Stimulated activated CD8-positive, alpha-beta memory T cell treated with anti-CD3 and anti-CD28 coated beads, Interleukin-7, amount 100 ng/mL, for 4 hours (primary cell): ENCODE measurements around the gene SNAPIN.
"Not testable (repeated sequence)": the region's sequence is repeated elsewhere in the genome, so short reads cannot be mapped to it uniquely, and the experiment has no call there.

Source experiments
- DNase-seq, 2 donors: peaks; one replicate each; pipeline ENCODE4 v3.0.0-alpha.2; 2020; ENCODE audit warnings: low read depth in 2 of 2

The SNAPIN gene

DNA sequence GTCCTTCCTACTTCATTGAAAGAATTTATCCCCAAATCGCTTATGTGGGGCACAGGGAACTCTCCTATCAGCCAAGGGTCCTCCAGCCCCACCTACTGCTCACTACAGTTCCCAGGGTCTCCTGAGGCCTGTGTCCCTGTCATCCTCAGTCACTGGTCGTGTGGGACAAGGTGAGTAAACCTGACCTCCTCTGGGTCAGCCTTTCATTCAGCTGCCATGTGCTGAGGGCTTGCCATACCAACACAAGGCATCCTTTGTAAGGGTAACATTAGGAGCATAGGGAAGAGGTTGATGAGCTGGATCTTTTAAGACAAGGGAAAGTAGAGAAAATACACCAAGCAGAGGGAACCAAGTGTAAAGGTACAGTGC is 11.2 kb upstream of the SNAPIN start:
- no peak for DNase-seq

DNA sequence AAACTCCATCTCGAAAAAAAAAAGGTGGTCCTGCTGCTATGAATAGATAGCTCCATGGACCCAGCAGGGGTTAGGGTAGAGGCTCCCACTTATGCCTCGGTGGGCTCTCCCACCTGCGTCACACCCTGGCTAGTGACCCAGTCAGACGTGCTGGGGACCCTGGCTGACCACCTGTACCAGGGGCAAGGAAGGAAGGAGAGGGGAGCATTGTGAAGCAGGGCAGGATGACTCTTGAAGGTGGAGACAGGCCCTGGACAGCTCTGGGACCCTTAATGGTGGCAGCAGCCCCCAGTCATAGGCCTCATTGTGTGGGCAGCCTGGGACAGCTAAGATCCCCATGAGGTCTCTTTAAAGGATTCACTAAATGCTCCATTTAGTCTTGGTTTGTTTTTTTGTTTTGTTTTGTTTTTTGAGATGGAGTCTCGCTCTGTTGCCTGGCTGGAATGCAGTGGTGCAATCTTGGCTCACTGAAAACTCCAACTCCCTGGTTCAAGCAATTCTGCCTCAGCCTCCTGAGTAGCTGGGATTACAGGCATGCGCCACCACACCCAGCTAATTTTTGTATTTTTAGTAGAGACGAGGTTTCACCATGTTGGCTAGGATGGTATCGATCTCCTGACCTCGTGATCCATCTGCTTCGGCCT is 10.4 kb upstream of the SNAPIN start:
- DNase-seq: no peak

DNA sequence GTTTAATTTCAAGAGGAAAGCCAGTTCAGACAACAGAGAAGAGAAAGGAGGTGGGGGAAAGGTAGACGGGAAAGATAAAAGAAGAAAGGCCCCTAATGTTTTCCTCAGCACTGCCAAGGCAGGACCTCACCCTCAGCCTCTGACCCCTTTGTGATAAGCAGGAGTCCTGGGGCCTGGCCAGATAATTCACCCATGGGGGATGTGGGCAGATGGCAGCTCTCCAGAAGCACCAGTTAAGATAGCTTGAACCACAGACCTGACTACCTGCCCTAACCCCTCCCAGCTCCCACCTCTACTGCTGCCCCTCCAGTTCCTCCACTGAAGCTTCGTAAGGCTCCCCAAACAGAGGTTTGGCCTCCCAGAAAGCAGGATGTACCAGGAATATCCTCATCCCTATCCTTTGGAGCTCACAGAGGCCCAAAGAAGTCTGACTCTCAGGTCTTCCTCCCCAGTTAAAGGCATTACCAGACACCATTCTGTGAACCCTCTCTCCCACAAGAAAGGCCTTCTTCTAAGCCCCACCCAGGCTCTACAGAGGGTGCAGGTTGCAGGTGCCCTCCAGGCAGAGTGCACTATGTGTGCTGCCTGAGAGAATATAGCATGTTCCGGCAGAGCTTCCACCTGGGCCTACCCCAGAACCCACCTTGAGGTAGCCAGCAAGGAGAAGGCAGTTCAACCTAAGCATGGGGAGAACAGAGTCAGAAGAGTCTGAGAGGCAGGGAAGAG is 9.2 kb upstream of the SNAPIN start:
- no peak for DNase-seq

DNA sequence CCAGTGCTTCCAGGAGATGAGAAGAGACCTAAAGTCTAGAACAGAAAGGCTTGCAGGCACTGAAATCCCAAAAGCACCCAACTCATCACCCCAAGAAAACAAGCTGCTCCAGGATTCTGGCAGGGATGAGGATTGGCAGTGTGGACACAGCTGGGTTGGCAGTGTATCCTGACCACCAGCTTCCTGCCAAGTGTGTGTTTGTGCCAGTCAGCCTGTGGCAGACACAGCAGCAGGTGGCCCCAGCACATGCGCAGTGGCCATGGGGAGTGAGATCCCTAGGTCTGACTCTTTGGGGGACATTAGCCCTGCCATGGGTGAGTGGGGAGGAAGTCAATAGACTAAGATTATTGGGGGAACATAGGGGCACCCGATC is 8.7 kb upstream of the SNAPIN start:
- no peak for DNase-seq

DNA sequence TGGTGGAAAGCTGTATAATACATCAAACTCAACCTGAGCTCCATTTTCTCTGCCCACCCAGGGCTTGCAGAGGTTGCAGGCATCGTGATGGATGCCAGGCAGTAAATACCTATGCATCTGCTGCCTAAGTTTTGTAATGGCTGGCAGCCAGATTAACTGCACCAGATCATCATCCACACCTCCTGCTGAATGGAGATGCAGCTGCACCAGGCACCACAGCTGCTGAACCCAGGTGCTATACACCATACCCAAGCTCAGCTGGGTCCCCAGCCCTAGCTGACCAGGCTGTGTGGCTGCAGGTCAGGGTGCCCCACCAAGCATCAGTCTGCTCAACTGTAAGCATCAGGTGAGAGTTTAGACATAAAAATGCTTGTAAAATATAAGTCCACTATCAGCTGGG is 6.7 kb upstream of the SNAPIN start:
- DNase-seq: no peak

DNA sequence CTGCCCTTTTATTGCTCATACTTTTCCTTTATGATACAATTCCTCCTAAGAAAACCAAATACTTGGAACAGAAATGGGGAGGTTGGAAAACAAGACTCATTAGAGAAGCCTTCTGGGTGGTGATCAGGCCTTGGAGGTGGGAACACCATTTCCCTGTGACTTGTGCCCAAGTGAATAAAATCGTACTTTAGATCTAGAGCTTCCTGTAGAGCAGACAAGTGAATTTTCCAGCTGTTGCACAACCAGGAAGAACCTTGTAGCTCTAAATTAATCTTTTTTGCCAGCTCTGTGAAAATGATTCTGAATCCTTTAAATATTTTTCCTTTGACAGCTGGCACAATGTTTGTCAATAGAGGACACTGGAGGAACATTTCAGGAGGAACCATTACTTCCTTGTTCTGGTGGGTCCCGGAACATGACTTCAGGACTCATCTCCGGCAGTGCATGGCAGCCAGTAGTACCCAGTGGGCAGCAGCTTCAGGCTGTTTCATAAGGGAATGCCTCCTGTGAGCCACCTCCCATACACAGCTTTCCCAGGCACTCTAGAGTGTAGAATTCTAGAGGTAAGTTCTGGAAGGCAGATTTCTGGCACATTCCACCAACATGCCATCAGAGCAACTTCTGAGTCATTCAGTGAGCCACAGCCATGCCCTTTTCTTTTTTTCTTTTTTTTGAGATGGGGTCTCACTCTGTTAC is 5.5 kb upstream of the SNAPIN start:
- no peak for DNase-seq

DNA sequence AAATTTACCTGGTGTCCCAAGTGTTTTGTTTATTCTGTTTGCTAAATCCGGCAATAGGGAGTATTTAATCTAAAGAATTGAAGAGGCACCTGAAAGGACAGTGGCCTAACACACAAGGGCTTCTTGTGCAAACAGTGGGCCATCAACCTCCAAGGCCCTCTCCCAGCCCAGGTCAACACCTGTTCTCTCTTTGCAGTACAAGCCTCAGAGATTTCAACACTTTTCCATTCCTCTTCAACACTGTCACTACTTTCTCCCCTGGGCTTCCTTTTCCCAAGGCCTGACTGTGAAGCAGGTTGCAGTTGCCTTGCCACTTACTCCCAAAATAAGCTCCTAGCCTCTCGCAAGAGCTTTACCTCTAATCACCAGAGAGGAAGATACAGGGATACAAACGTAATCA is 3.2 kb upstream of the SNAPIN start:
- DNase-seq: no peak

DNA sequence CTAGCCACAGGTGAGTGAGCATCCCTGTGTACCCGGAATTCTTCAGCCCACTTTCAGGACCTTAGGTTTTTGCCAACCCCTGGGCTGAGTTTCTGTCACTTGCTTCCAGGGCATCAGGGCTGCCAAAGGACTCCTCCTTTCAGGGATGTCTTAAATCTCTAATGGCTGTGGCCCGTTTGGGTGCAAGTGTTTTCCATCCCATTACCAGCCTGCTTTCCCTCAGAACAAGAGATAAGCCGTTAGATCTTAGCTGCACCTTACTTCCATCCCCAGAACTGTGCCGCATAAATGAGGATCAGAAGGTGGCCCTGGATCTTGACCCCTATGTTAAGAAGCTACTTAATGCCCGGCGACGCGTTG is 652 bp downstream of the SNAPIN start:
- no peak for DNase-seq

DNA sequence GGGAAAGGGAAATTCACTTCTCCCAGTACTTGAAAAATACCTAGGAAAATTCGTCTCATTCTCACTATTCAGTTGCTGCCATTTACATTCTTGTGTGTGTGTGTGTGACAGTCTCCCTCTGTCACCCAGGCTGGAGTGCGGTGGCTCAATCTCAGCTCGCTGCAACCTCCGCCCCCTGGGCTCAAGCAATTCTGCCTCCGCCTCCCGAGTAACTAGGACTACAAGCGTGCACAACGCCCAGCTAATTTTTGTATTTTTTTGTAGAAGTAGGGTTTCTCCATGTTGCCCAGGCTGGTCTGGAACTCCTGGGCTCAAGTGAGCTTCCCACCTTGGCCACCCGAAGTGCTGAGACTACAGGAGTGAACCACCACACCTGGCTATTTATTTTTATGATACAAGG is 1.2 kb downstream of the SNAPIN start:
- no peak for DNase-seq

DNA sequence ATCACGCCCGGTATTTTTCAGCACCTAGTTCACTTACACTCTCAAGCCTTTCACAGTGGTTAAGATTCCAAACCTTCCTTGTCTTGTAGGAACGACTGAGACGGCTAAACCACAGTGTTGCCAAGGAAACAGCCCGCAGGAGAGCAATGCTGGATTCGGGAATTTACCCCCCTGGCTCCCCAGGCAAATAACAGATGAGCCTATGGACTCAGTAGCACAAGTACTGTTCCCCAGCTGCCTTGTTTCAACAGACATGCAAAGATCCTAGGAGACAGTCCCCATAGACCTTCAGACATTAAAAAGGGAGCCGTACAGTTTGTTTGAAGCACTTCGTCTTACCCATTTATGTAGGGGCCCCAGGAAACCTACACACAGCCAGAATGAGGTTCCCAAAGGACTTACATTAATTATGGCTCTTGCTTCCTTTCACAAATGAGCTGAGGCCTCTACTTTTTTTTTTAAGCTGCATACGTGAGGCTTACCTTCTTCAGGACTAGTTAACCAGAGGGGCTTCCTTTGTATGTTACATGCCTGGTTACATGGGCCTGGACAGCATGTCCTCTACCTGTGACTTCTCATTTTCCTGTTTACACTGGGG is 2.7 kb downstream of the SNAPIN start:
- DNase-seq: no peak

DNA sequence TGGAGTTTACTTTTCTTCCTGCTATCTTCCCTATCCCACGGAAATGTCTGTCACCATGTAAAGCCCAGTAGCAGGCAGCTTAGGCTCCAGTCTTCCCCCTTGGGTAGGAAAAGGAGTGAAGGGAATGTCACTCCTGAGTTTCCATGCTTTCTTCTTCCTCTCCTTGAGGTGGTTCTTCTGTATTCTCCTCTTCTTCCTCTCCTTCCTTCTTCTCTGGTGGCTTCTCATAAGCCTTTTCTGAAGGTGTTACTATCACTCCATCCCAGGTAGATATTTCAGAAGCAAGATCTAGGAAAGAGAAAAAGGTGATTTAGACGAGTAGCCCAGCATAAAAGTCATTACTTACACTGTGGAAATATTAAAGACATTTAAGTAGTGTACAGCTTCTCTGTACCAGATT is 3.8 kb downstream of the SNAPIN start:
- DNase-seq: no peak

DNA sequence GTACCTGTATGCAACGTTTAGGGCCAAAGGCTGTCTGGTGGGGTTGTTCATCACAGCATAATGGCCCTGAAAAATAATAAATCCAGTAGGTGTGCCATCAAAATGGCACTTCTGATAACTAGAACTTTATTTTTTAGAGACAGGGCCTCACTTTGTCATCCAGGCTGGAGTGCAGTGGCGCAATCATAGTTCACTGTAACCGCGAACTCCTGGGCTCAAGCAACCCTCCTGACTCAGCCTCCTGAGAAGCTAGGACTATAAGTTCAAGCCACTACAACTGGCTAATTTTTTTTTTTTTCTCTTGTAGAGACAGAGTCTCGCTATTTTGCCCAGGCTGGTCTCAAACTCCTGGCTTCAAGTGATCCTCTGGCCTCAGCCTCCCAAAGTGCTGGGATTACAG is 4.7 kb downstream of the SNAPIN start:
- no peak for DNase-seq

DNA sequence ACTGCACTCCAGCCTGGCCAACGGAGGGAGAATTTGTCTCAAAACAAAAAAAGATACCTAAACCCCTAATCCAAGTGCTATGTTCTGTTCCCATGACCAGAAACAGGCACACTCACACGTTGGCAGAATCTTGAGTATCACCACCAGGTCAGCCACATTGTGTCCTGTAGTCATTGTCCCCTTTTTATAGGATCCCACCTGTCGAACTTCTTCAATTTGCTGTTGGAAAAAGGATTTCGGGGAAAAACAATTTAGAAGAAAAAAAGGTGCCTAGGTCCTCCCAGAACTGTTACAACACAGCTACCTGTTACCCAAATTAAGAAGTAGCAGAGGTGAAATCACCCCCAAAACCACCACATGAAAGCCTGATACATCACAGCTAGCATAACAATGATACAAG is 8.9 kb downstream of the SNAPIN start:
- no peak for DNase-seq

DNA sequence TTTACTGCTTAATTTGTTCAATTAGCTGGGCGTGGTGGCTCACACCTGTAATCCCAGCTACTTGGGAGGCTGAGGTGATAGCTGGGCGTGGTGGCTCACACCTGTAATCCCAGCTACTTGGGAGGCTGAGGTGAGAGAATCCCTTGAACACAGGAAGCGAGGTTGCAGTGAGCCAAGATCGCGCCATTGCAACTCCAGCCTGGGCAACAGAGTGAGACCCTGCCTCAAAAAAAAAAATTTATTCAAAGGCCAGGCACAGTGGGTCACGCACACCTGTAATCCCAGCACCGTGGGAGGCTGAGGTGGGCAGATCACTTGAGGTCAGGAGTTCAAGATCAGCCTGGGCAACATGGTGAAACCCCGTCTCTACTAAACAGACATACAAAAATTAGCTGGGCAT is 10.2 kb downstream of the SNAPIN start:
- not testable (repeated sequence) for DNase-seq

DNA sequence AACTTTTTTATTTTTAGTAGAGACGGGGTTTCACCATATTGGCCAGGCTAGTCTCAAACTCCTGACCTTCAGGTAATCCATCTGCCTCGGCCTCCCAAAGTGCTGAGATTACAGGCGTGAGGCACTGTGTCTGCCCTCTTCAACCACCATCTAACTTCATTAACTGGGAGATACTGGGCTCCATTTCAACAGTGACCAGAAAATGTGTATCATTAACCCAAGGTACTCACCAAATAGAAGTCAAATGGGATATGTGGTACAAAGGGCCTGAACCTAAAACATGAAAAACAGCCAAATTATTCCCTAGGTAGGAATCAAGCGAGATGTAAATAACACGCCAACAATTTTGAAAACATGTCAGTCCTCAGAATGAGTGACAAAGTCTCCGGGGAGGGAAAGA is 11.1 kb downstream of the SNAPIN start:
- no peak for DNase-seq

DNA sequence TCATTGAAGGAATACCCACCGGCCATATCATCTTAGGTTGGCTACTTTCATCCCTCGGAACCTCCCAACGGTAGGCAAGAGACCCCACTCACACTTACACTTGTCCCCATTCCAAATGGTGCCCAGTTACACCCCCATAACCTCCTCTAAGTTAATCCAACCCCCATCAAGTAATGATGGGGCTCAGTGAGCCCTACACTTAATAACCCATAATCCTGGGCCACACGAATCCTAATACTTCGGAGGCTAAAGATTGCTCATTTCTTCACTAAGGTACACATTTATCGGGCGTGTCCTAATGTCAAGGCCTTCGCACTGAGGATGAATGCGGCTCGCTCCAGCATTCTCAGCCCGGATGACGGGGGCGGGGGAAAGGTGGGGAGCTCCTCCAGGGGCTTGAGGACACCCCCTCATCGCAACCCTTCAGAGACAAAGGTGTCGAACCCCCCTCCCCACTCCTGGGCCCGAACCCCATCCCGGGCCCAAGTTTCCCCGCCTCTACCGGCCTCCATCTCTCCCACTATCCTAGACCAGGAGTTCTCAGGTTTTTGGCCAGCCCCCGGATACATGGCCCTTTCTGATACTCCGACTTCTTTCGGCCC is 11.9 kb downstream of the SNAPIN start:
- DNase-seq: no peak

DNA sequence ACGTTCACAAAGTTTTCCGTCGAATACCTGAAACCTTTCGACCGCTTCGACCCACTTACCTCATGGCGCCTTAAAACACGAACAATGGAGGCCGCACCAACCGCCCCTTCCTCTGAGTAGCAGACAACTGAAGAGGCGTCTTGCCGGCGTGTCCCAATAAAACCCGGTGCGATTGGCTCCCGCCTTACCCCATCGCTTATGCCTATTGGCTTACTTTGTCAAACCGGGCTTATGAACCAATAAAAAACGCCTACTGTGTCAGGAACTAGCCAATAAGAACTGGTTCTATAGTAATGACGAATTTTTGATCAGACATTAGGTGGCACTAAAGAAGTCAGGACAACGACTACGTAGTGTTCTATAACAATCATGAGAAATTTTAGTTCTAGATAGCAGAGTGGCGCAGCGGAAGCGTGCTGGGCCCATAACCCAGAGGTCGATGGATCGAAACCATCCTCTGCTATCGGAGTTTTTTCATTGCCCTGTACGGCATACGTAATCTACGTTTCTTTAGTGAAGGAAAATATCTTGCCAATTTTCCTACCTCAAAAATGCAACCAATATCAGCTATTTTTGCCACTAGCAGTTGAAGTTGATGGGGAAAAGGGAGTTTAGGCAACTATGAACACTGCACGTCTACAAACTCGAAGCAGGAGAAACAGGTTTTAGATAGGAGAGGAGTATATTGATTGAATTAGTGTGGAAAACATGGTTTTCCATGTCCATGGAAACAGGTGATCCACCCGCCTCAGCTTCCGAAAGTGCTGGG is 12.5 kb downstream of the SNAPIN start, which contains the start of gene ILF2:
Gene ILF2, minus strand, starts transcription at position 135 of the 769 bp plus-strand sequence. Its CDS starts 71 bp downstream, at position 64.
- DNase-seq: peak; percentile 95 to 97

DNA sequence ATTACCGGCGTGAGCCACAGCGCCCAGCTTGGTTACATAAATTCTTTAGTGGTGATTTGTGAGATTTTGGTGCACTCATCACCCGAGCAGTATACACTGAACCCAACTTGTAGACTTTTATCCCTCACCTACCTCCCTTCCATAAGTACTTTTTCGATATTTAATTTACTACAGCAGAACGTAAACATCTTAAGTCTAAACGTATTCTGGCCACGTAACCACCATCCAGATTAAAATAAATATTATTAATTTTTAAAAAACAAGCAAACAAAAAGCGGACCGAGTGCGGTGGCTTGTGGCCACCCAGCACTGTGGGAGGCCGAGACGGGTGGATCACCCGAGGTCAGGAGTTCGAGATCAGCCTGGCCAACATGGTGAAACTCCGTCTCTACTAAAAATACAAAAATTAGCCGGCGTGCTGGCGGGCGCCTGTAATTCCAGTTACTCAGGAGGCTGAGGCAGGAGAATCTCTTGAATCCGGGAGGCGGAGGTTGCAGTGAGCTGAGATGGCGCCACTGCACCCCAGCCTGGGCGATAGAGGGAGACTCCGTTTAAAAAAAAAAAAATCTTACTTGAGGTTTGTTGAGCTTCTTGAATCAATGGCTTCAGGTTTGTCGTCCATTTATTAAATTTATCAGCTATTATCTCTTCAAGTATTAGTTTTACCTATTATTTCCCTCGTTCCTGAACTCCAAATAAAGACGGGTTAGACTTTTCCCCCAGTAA is 13.3 kb downstream of the SNAPIN start:
- peak in 1 of 2 donors; percentile 18 for DNase-seq

DNA sequence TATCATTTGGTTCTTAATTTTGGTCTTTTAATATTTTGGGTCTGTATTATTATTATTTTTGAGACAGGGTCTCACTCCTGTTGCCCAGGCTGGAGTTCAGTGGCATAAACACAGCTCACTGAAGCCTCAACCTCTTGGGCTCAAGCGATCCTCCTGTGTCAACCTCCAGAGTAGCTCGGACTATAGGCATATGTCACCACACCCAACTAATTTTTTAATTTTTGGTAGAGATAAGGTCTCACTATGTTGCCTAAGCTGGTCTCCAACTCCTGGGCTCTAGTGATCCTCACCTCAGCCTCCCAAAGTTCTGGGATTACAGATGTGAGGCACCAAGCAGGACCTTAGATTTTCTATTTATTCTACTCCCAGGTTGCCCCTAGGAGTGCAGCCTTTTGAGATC is 15.0 kb downstream of the SNAPIN start:
- no peak for DNase-seq

DNA sequence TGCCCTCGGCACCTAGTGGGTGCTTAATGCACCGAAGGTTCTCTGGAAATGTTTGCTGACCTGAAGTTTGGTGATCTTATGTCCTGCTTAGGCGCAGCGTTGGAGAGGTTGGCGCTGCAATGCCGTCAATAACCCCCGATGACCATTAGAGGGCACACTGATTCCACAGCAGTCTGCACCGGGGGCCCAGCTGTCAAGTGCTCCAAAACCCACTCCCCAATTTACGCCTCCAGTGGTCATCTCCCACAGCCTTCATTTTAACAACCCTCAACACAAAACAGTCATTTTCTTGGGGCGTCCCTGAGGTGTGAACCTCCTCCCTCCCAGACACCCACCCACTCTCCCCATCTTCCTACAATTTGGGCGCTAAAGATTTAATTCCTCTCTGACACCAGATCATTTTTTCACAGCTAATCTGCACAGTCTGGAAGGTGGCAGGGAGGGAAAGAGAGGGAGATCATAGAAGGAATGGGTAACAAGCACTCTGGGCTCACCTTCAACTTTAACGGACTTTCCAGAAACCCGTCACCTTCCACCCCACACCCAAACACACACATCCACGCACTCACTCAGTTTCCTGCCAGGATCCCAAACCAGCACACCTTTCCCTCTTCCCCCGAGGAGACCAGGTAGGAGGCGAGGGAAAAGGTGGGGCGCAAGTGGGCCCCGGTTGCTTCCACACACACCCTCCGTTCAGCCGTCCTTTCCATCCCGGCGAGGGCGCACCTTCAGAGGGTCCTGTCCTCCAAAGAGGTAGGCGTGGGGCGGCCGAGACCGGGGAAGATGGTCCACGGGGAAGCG is 19.4 kb downstream of the SNAPIN start:
- DNase-seq: peak in 1 of 2 donors; percentile 12
